Measurements from ENCODE around the gene B3GALNT1.

Gene B3GALNT1

DNA sequence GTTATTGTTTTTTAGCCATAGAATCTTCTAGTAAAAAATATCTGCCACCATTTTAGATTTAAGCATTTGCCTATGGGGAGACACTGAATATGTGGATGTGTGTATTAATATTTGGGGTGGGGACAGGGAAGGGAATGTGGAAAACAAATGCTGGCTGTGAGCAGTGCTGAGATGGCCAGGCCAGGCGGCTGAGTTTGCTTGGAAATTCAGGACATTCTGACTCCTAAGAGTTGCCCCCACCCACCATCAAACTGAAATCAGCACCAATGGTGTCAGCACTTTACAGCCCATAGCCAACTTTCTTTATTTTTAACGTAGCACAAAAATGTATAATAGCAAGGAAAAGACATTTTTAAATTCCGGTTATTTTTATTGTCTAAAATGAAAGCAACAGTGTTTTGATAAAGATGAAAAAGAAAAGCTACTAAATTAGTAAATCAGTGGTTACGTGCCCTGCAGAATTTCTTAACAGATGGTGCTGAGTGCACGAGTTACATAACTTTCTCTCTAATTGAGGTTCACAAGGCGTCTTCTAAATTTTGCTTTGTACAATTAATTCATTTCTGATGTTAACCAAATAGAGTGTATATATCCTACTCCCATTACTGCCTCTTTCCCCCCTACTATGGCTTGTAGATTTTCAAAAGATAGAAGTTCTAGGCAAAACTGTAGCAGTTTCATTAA, 34.0 kb downstream of the B3GALNT1 start:
- no peak overlapping the region for H3K27ac ChIP-seq
- H3K9ac ChIP-seq (ENCODE audit: insufficient read length), result no peak overlapping the region
- TF ChIP-seq FOXP2 (optimal IDR thresholded peaks at IDR 0.05; ENCODE audit: control extremely low read depth, extremely low read length, insufficient read depth) (no peak), POLR2AphosphoS5 (IDR thresholded peaks at IDR 0.05; ENCODE audit: borderline replicate concordance, low read depth, low read length) (no peak), EZH2 (IDR thresholded peaks at IDR 0.05) (no peak)
- no peak for DNase-seq (ENCODE audit: low read depth, low spot score)
- H3K4me3 ChIP-seq, result no peak overlapping the region
- H3K36me3 ChIP-seq (ENCODE audit: insufficient read depth, low read length), result no peaks in the 10 kb centered on the region
- H3K9me3 ChIP-seq (ENCODE audit: low read depth, low read length), result no peaks in the 10 kb centered on the region

DNA sequence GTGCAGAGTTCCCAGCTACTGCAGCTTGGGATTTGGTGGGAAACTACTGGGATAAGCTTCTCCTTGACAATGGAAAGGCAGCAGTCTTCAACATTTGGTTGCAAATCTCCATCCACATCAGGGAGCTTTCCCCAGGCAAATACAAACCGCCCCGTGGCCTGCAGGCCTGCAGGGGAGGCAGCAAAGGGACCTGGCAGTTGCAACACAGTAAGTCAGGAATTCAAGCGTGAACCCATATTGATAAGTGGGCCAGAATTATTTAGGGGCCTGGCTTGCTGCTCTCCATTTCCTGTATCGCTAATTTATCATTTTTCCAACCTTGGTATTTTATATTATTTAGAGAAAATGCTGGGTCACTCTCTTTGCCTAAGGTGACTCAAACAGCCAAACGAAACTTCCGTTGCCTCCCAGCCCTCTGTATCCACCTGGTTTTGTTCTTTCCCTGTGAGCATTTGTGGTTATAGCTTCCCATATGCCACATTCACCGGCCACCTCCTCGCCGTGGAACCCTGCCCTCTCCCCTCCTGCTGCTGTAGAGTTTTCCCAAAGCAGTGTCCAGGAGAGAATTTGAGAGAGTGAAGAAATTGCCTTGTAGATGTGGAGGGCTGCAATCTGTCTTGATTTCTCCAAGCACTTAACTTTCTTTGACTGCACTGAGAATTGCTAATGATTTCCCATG, 34.8 kb downstream of the B3GALNT1 start:
- Histone ChIP-seq H3K9ac (ENCODE audit: insufficient read length) (no peak overlapping the region), H3K4me3 (no peak overlapping the region)

DNA sequence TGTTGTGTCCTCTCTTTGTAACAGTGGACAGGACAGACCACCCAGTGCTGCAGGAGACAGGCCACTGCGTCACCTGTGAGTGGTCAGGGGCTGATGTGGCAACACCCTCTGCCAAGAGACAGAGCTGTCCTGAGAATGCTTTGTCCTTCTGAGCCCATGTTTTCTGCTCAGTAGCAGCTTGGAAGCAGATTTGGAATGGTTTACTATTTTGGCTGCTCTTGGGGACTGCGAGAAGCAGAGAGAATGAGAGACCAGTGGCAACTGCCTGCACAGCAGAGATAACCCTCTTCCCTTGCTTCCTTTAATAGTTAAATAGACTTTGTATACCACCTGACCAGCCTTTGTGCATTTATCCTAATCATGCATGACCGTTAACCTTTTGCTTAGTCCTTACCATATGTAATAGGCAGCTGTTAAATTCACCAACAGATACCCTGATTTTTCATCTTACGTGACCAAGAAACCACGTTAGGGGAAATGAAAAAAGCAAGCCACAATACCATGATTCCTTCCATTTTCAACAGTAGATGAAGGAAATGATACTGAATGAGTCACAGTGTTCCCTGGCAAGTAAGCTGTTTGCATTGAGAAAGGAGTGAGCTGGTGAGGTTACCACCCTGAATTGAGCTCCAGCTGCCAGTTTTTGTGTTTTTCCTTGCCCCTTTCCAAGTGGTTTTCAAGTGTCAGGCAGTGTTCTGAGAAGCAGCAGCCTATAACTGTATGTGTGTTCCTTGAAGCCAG, 35.5 kb downstream of the B3GALNT1 start:
- Histone ChIP-seq H3K4me3 (no peak overlapping the region), H3K9ac (ENCODE audit: insufficient read length) (no peak overlapping the region), H3K9me3 (ENCODE audit: low read depth, low read length) (no peaks in the 10 kb centered on the region), H3K36me3 (ENCODE audit: insufficient read depth, low read length) (no peaks in the 10 kb centered on the region), H3K27ac (no peak overlapping the region)
- TF ChIP-seq POLR2AphosphoS5 (IDR thresholded peaks at IDR 0.05; ENCODE audit: borderline replicate concordance, low read depth, low read length) (no peak), EZH2 (IDR thresholded peaks at IDR 0.05) (no peak), FOXP2 (optimal IDR thresholded peaks at IDR 0.05; ENCODE audit: control extremely low read depth, extremely low read length, insufficient read depth) (no peak)
- DNase-seq (ENCODE audit: low read depth, low spot score), result no peak

More for the DNA sequence above, 34.8 kb downstream of the B3GALNT1 start:
- no peaks in the 10 kb centered on the region for H3K36me3 ChIP-seq (ENCODE audit: insufficient read depth, low read length)
- no peak for DNase-seq (ENCODE audit: low read depth, low spot score)
- TF ChIP-seq FOXP2 (optimal IDR thresholded peaks at IDR 0.05; ENCODE audit: control extremely low read depth, extremely low read length, insufficient read depth) (no peak), POLR2AphosphoS5 (IDR thresholded peaks at IDR 0.05; ENCODE audit: borderline replicate concordance, low read depth, low read length) (no peak), EZH2 (IDR thresholded peaks at IDR 0.05) (no peak)
- no peaks in the 10 kb centered on the region for H3K9me3 ChIP-seq (ENCODE audit: low read depth, low read length)
- no peak overlapping the region for H3K27ac ChIP-seq

DNA sequence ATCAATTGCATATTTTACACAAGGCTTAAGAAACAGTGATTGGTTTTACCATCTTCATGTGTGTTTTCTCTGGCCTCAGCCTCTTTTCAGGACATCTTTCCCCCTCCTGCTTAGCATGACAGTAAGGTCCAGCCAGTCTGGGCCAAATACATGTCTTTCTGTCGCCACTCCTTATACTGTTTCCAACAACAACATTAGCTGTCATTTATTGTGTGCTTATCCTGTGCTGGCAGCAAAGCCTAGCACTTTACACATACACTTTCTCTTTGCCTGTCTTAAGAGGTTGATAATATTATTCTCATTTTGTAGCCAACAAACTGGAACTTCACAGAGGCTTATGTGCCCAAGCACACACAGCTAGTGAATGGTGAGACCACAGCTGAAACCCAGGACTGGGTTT, 37.8 kb downstream of the B3GALNT1 start:
- Histone ChIP-seq H3K36me3 (ENCODE audit: insufficient read depth, low read length) (no peaks in the 10 kb centered on the region), H3K4me3 (no peak overlapping the region), H3K9ac (ENCODE audit: insufficient read length) (no peak overlapping the region), H3K27ac (no peak overlapping the region), H3K9me3 (ENCODE audit: low read depth, low read length) (no peaks in the 10 kb centered on the region)
- TF ChIP-seq POLR2AphosphoS5 (IDR thresholded peaks at IDR 0.05; ENCODE audit: borderline replicate concordance, low read depth, low read length), result no peak
- DNase-seq (ENCODE audit: low read depth, low spot score), result no peak

DNA sequence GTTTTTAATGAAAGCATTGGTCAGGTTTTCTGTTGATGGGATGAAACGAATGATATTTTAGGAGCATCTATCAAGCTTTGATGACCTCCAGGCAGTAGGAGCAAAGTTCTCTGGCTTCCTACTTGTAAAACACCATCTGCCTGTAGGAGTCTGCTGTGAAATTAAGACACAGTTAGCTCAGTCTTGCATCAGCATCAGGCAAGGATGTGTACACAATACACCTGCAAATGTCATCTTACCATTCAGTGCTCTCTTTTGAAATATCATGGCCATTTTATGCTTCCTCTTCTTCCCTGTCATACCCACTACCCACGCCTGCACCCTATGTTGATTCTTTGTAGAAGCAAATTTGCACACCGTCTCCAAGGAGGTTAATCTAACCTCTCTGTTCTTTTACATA, 38.2 kb downstream of the B3GALNT1 start:
- Histone ChIP-seq H3K4me3 (no peak overlapping the region), H3K9me3 (ENCODE audit: low read depth, low read length) (no peaks in the 10 kb centered on the region), H3K9ac (ENCODE audit: insufficient read length) (no peak overlapping the region), H3K36me3 (ENCODE audit: insufficient read depth, low read length) (no peaks in the 10 kb centered on the region), H3K27ac (no peak overlapping the region)
- no peak for DNase-seq (ENCODE audit: low read depth, low spot score)
- TF ChIP-seq POLR2AphosphoS5 (IDR thresholded peaks at IDR 0.05; ENCODE audit: borderline replicate concordance, low read depth, low read length), result no peak
- no peak for TF ChIP-seq FOXP2 (optimal IDR thresholded peaks at IDR 0.05; ENCODE audit: control extremely low read depth, extremely low read length, insufficient read depth)
- no peak for TF ChIP-seq EZH2 (IDR thresholded peaks at IDR 0.05)

DNA sequence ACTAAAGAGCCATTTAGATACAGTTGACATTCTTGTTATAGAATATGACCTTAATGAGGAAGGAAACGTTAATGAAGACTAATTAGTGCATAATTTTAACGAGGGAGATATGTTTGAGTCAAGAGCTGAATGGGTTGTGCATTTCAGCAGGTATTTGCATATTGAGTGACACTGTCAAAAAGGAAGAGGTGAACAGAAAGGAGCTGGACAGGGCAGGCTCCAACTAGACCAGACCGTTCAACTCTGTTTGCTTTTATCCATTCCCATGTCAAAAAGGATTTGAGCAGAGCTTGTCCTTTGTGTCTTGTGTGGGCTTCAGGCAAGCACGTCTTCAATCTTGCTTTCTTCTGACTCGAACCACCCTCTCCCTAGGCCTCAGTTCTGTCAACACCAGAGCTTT, 40.7 kb downstream of the B3GALNT1 start:
- Histone ChIP-seq H3K27ac (no peak overlapping the region), H3K36me3 (ENCODE audit: insufficient read depth, low read length) (no peaks in the 10 kb centered on the region), H3K4me3 (no peak overlapping the region), H3K9ac (ENCODE audit: insufficient read length) (no peak overlapping the region), H3K9me3 (ENCODE audit: low read depth, low read length) (no peaks in the 10 kb centered on the region)
- no peak for TF ChIP-seq POLR2AphosphoS5 (IDR thresholded peaks at IDR 0.05; ENCODE audit: borderline replicate concordance, low read depth, low read length)
- TF ChIP-seq EZH2 (IDR thresholded peaks at IDR 0.05), result no peak
- no peak for TF ChIP-seq FOXP2 (optimal IDR thresholded peaks at IDR 0.05; ENCODE audit: control extremely low read depth, extremely low read length, insufficient read depth)
- DNase-seq (ENCODE audit: low read depth, low spot score), result no peak

DNA sequence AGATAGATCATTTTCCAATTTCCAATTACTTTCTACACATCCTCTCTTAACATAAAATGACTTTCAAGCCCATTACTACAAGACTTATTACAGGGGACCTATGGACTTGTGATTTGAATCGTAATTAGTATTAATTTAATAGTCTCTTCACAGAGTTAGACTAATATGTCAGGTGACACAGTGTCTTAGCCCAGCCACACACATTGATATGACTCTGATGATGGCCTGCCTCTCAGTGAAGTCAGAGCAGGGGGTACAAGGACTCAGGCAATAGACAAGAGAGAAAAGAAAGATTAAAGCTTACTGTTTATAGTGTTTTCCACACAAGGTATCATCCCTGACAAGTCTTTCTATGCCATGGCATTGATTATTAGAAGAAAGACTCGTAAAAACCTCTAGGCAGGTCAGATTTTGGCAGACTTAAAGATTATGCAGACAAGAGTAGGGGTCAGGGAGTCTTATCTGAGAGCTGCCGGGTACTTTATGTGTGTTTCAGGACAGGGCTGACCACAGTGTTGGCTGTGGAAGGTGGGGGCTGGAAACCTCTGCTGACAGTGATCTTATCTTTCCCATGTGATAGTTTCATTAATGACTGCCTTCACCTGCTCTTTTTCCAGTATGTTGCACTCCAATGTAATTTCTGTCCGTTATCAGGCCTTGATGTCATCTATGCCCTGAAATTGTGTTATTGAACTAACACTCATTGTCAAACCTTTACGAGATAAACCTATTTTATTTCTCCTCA, 50.1 kb downstream of the B3GALNT1 start:
- no peak for DNase-seq (ENCODE audit: low read depth, low spot score)
- Histone ChIP-seq H3K27ac (no peak overlapping the region), H3K36me3 (ENCODE audit: insufficient read depth, low read length) (no peaks in the 10 kb centered on the region), H3K9ac (ENCODE audit: insufficient read length) (no peak overlapping the region), H3K4me3 (no peak overlapping the region), H3K9me3 (ENCODE audit: low read depth, low read length) (no peaks in the 10 kb centered on the region)
- TF ChIP-seq EZH2 (IDR thresholded peaks at IDR 0.05) (no peak), FOXP2 (optimal IDR thresholded peaks at IDR 0.05; ENCODE audit: control extremely low read depth, extremely low read length, insufficient read depth) (no peak), POLR2AphosphoS5 (IDR thresholded peaks at IDR 0.05; ENCODE audit: borderline replicate concordance, low read depth, low read length) (no peak)

DNA sequence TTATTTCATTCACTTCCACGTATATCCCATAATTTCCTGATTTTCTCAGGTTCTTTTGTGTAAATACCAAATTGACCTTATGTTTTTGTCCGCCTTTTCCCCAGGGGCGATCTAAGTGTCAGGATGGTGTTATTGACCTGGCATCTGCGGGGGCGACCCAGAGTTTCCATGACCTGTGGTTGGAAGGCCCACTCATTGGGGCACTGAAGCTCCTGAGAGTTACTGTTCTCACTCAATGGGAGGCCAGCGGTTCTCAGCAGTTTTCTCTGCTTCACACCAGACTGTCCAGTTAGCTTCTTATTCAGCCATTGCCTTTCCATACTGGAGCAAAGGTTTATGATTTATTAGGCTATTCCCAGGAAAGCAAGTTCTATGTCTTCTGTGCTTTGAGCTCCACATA, 53.3 kb downstream of the B3GALNT1 start:
- no peak for DNase-seq (ENCODE audit: low read depth, low spot score)

More for the DNA sequence above, 53.3 kb downstream of the B3GALNT1 start:
- Histone ChIP-seq H3K9me3 (ENCODE audit: low read depth, low read length) (no peaks in the 10 kb centered on the region), H3K27ac (no peak overlapping the region), H3K36me3 (ENCODE audit: insufficient read depth, low read length) (no peaks in the 10 kb centered on the region), H3K9ac (ENCODE audit: insufficient read length) (no peak overlapping the region), H3K4me3 (no peak overlapping the region)
- TF ChIP-seq EZH2 (IDR thresholded peaks at IDR 0.05) (no peak), POLR2AphosphoS5 (IDR thresholded peaks at IDR 0.05; ENCODE audit: borderline replicate concordance, low read depth, low read length) (no peak), FOXP2 (optimal IDR thresholded peaks at IDR 0.05; ENCODE audit: control extremely low read depth, extremely low read length, insufficient read depth) (no peak)

Measured in SK-N-MC (cell line).